Esophagus squamous epithelium (tissue), 5 donors: Measurements from ENCODE around the gene ILRUN. TPM values are rescaled to one million over a fixed set of nuclear protein-coding genes. Genes with fewer than 3 reads are reported as not detected.
"Not testable (repeated sequence)": the region's sequence is repeated elsewhere in the genome, so short reads cannot be mapped to it uniquely, and the experiment has no call there.

ENCODE experiments used
- DNase-seq: peaks from one replicate; lab custom pipeline; 2025; lab: John Stamatoyannopoulos, UW
- H3K27ac ChIP-seq, 4 donors: fragments of 200-600 bp; sonication (generic); one replicate each; pipeline ENCODE4 v1.5.1; 2016 to 2019; ENCODE audit warnings: mild to moderate bottlenecking in 1 of 4
- H3K27me3 ChIP-seq, 4 donors: fragments of 200-600 bp; sonication (generic); 1 replicate in 3 of 4; 2 replicates in 1 of 4; pipeline versions ENCODE4 v1.5.1 to v1.6.0; 2017 to 2021; ENCODE audit warnings: antibody characterized with exemption in 1 of 4
- H3K36me3 ChIP-seq, 3 donors: fragments of 200-600 bp; sonication (generic); one replicate each; pipeline ENCODE4 v1.5.1; 2016 to 2019
- H3K4me1 ChIP-seq, 3 donors: fragments of 200-600 bp; sonication (generic); one replicate each; pipeline ENCODE4 v1.5.1; 2017 to 2019
- H3K4me3 ChIP-seq, 4 donors: fragments of 200-600 bp; sonication (generic); 1 replicate in 3 of 4; 2 replicates in 1 of 4; pipeline ENCODE4 v1.5.1; 2016 to 2019; ENCODE audit warnings: mild to moderate bottlenecking in 2 of 4, moderate library complexity in 1 of 4
- H3K9me3 ChIP-seq, 3 donors: fragments of 200-600 bp; sonication (generic); one replicate each; pipeline ENCODE4 v1.5.1; 2016 to 2019
- POLR2A ChIP-seq, 4 donors: fragments of 450-650 bp; IDR thresholded peaks; one replicate each; pipeline ENCODE4 v1.6.1; 2017; ENCODE audit warnings: antibody characterized with exemption in 4 of 4, mild to moderate bottlenecking in 4 of 4, moderate library complexity in 3 of 4
- WGBS, 2 donors: methylation state at CpG; one replicate each; pipeline ENCODE4 v1.1.5; 2018; 5-methylcytosine and 5-hydroxymethylcytosine counted together
- intact Hi-C: fragments of 100-400 bp; cut with DNase I; formaldehyde crosslinking; loops from one replicate; pipeline ENCODE4 v1.15.0; 2022
- total RNA-seq, 4 donors: library from RNA; depleted of rRNA; stranded (reverse); fragments of >200 nt; gene quantifications; one replicate each; pipeline ENCODE4 v1.1.0, GENCODE V29; 2016
- TF ChIP-seq, protein P1 (sequence below), 6 experiments: fragments of 450-650 bp in 4 of 6; fragments of 200-600 bp in 2 of 6; sonication (generic) in 2 of 6; IDR thresholded peaks; one replicate each; pipeline ENCODE4 v1.5.1; 2016 to 2019; ENCODE audit warnings: antibody characterized with exemption in 6 of 6, mild to moderate bottlenecking in 4 of 6, moderate library complexity in 4 of 6
- donor health status: DM: yes; HTN: yes; CAD: no.

The ILRUN gene
- total RNA-seq, 4 donors from 2014 or later = 43.8 to 52.8 (median 50.0) TPM

- Histone ChIP-seq H3K27me3 (no peaks in the 10 kb centered on the region), H3K36me3 (no peaks in the 10 kb centered on the region), H3K4me3 (no peak overlapping the region), H3K4me1 (peaks cover 6 to 59% (median 38%) of the 10 kb centered on the region in 3 donors), H3K9me3 (no peaks in the 10 kb centered on the region), H3K27ac (no peak overlapping the region)
- TF ChIP-seq POLR2A (IDR thresholded peaks at IDR 0.05) = no peak
- TF ChIP-seq, protein P1, sequence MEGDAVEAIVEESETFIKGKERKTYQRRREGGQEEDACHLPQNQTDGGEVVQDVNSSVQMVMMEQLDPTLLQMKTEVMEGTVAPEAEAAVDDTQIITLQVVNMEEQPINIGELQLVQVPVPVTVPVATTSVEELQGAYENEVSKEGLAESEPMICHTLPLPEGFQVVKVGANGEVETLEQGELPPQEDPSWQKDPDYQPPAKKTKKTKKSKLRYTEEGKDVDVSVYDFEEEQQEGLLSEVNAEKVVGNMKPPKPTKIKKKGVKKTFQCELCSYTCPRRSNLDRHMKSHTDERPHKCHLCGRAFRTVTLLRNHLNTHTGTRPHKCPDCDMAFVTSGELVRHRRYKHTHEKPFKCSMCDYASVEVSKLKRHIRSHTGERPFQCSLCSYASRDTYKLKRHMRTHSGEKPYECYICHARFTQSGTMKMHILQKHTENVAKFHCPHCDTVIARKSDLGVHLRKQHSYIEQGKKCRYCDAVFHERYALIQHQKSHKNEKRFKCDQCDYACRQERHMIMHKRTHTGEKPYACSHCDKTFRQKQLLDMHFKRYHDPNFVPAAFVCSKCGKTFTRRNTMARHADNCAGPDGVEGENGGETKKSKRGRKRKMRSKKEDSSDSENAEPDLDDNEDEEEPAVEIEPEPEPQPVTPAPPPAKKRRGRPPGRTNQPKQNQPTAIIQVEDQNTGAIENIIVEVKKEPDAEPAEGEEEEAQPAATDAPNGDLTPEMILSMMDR (IDR thresholded peaks at IDR 0.05) = no peak
- DNase-seq = no peak
- intact Hi-C loops = no loop called here
Measured at GRCh38 chr6:34676140-34676539, 20.4 kb downstream of the ILRUN start.

- Histone ChIP-seq H3K4me1 (peaks cover 6 to 48% (median 27%) of the 10 kb centered on the region in 3 donors), H3K27ac (peak overlapping the region in 1 of 4 donors; percentile 16)
- H3K36me3 ChIP-seq, intact Hi-C loops, H3K4me3 ChIP-seq, DNase-seq, H3K9me3 ChIP-seq, H3K27me3 ChIP-seq: not testable (repeated sequence)
- 89 to 90% methylated on average over 9 of the region's 9 CpGs for WGBS, 2 donors
Measured at GRCh38 chr6:34674930-34675329, 21.6 kb downstream of the ILRUN start.

GRCh38 chr6:34674268-34674639 lies 22.3 kb downstream of the ILRUN start:
- TF ChIP-seq, protein P1 (IDR thresholded peaks at IDR 0.05) = no peak
- TF ChIP-seq POLR2A (IDR thresholded peaks at IDR 0.05) = no peak
- H3K4me3 ChIP-seq = no peak overlapping the region
- H3K27ac ChIP-seq = peak overlapping the region in 2 of 4 donors; percentile 66 to 68
- intact Hi-C loops = no loop called here
- DNase-seq = no peak
- 83 to 92% methylated on average over 5 of the region's 5 CpGs for WGBS, 2 donors
- H3K9me3 ChIP-seq = no peaks in the 10 kb centered on the region
- H3K36me3 ChIP-seq = no peaks in the 10 kb centered on the region
- peaks cover 6 to 44% (median 22%) of the 10 kb centered on the region in 3 donors for H3K4me1 ChIP-seq
- H3K27me3 ChIP-seq = no peaks in the 10 kb centered on the region

- Histone ChIP-seq H3K36me3 (no peaks in the 10 kb centered on the region), H3K27me3 (no peaks in the 10 kb centered on the region), H3K4me3 (no peak overlapping the region), H3K27ac (peak overlapping the region in 3 of 4 donors; percentile 66 to 74 (median 68)), H3K9me3 (no peaks in the 10 kb centered on the region), H3K4me1 (peaks cover 6 to 44% (median 22%) of the 10 kb centered on the region in 3 donors)
- TF ChIP-seq, protein P1 (IDR thresholded peaks at IDR 0.05) = no peak
- TF ChIP-seq POLR2A (IDR thresholded peaks at IDR 0.05) = no peak
- no peak for DNase-seq
- 0 to 8% methylated on average over 1 of the region's 1 CpG for WGBS, 2 donors
- intact Hi-C loops = no loop called here
Measured at GRCh38 chr6:34673064-34673463, 23.5 kb downstream of the ILRUN start.

- Histone ChIP-seq H3K4me1 (peaks cover 6 to 45% (median 22%) of the 10 kb centered on the region in 3 donors), H3K9me3 (no peaks in the 10 kb centered on the region), H3K4me3 (no peak overlapping the region), H3K36me3 (no peaks in the 10 kb centered on the region), H3K27ac (peak overlapping the region in 2 of 4 donors; percentile 68 to 74), H3K27me3 (no peaks in the 10 kb centered on the region)
- intact Hi-C loops = no loop called here
- TF ChIP-seq, protein P1 (IDR thresholded peaks at IDR 0.05) = no peak
- no peak for TF ChIP-seq POLR2A (IDR thresholded peaks at IDR 0.05)
- DNase-seq = no peak
- WGBS, 2 donors = 61 to 63% methylated on average over 3 of the region's 3 CpGs
Measured at GRCh38 chr6:34672657-34673043, 23.9 kb downstream of the ILRUN start.
